Stomach (tissue), 9 donors: ENCODE results near the gene TBL1XR1. TPM values are rescaled to one million over a fixed set of nuclear protein-coding genes. Genes with fewer than 3 reads are reported as not detected.

Experiments
- DNase-seq, 2 donors: peaks; one replicate each; pipeline versions ENCODE4 v3.0.0 to v3.0.0-alpha.2; 2013 to 2019
- H3K27ac ChIP-seq, 5 donors: fragments of 200-600 bp in 4 of 5; sonication (generic) in 4 of 5; one replicate each; pipeline ENCODE4 v1.5.1; 2013 to 2019; ENCODE audit warnings: mild to moderate bottlenecking in 1 of 5, moderate library complexity in 1 of 5
- H3K27me3 ChIP-seq, 3 donors: fragments of 200-600 bp; sonication (generic); one replicate each; pipeline ENCODE4 v1.5.1; 2017 to 2019; ENCODE audit warnings: mixed run types in 1 of 3
- H3K36me3 ChIP-seq, 4 donors: fragments of 200-600 bp; sonication (generic); 1 replicate in 3 of 4; 2 replicates in 1 of 4; pipeline ENCODE4 v1.5.1; 2016 to 2019
- H3K4me1 ChIP-seq, 4 donors: fragments of 200-600 bp; sonication (generic); one replicate each; pipeline ENCODE4 v1.5.1; 2016 to 2019
- H3K4me3 ChIP-seq, 4 donors: fragments of 200-600 bp; sonication (generic) in 3 of 4; one replicate each; pipeline ENCODE4 v1.5.1; 2016 to 2019; ENCODE audit warnings: mild to moderate bottlenecking in 1 of 4
- H3K9me3 ChIP-seq, 4 donors: fragments of 200-600 bp; sonication (generic); one replicate each; pipeline ENCODE4 v1.5.1; 2016 to 2019
- EP300 ChIP-seq: sonication (generic); formaldehyde crosslinking; IDR thresholded peaks from one replicate; pipeline ENCODE4 v1.6.1; 2017; ENCODE audit warnings: antibody characterized with exemption
- POLR2A ChIP-seq, 4 donors: fragments of 450-650 bp; IDR thresholded peaks; one replicate each; pipeline ENCODE4 v1.6.1; 2016; ENCODE audit warnings: antibody characterized with exemption in 4 of 4, control low read depth in 2 of 4, mild to moderate bottlenecking in 1 of 4, moderate library complexity in 1 of 4
- POLR2AphosphoS5 ChIP-seq, 3 donors: sonication (generic); formaldehyde crosslinking; IDR thresholded peaks; one replicate each; pipeline ENCODE4 v1.6.1; 2016; ENCODE audit warnings: antibody characterized with exemption in 3 of 3
- WGBS, 5 donors: extraction: QIAGEN DNeasy Blood & Tissue Kit in 3 of 5; methylation state at CpG; one replicate each; pipeline versions ENCODE4 v1.1.5 to v1.1.7; 2013 to 2018; 5-methylcytosine and 5-hydroxymethylcytosine counted together
- intact Hi-C: fragments of 100-400 bp; cut with DNase I; formaldehyde crosslinking; loops from one replicate; pipeline ENCODE4 v1.15.1; 2023; ENCODE audit warnings: low total_unique reads
- polyA plus RNA-seq, 3 donors: library from polyadenylated mRNA; stranded (reverse); fragments of 200-250 nt; gene quantifications; one replicate each; pipeline ENCODE4 v1.2.3, GENCODE V29; 2013
- total RNA-seq, 5 donors: library from RNA; depleted of rRNA; stranded (reverse); fragments of >200 nt; gene quantifications; one replicate each; pipeline versions ENCODE4 v1.1.0 to v1.2.3, GENCODE V29; 2014 to 2016
- TF ChIP-seq, protein P1 (sequence below), 7 experiments: fragments of 450-650 bp in 4 of 7; fragments of 200-600 bp in 3 of 7; sonication (generic) in 3 of 7; IDR thresholded peaks; one replicate each; pipeline ENCODE4 v1.5.1; 2016 to 2019; ENCODE audit warnings: antibody characterized with exemption in 7 of 7, control low read depth in 2 of 7, mild to moderate bottlenecking in 1 of 7
- donor health status: healthy with polysubstance abuse.
- donor health status: Bipolar disorder and iron deficiency.
- donor health status: healthy.

The TBL1XR1 gene
- total and polyA plus RNA-seq, 8 donors: 11.6 to 217 (median 41.1) TPM

DNA sequence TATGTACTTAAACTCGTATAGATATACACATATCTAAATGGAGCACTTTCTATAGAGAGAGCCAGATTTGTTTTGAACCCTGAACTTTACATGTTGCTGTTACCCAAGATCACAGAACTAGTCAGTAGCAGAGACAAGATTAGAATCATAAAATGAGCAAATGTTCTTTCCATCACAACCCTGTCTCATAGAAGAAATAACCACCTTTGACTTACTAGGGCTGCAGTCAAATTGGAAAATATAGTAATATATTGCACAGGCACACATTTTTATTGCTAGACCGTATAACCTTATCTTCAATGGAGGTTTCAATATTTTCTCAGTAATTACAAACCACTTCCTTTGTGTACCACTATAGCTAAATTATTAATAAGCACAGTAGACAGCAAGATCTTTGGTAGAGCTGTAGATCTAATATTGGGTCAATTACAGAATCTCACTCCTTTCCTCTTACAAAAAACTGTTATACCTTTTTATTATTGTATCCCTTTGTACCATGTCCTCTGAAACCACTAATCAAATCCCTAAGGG is 41.5 kb upstream of the TBL1XR1 start:
- Histone ChIP-seq H3K27me3 (no peaks in the 10 kb centered on the region), H3K4me3 (no peak overlapping the region), H3K27ac (no peak overlapping the region), H3K4me1 (no peaks in the 10 kb centered on the region), H3K36me3 (no peaks in the 10 kb centered on the region), H3K9me3 (no peaks in the 10 kb centered on the region)
- intact Hi-C loops: no loop called here
- WGBS, 5 donors: 60 to 75% (median 64%) methylated on average over 2 of the region's 2 CpGs
- DNase-seq: no peak
- TF ChIP-seq EP300 (no peak), POLR2AphosphoS5 (IDR thresholded peaks at IDR 0.05) (no peak), POLR2A (IDR thresholded peaks at IDR 0.05) (no peak)
- TF ChIP-seq, protein P1, sequence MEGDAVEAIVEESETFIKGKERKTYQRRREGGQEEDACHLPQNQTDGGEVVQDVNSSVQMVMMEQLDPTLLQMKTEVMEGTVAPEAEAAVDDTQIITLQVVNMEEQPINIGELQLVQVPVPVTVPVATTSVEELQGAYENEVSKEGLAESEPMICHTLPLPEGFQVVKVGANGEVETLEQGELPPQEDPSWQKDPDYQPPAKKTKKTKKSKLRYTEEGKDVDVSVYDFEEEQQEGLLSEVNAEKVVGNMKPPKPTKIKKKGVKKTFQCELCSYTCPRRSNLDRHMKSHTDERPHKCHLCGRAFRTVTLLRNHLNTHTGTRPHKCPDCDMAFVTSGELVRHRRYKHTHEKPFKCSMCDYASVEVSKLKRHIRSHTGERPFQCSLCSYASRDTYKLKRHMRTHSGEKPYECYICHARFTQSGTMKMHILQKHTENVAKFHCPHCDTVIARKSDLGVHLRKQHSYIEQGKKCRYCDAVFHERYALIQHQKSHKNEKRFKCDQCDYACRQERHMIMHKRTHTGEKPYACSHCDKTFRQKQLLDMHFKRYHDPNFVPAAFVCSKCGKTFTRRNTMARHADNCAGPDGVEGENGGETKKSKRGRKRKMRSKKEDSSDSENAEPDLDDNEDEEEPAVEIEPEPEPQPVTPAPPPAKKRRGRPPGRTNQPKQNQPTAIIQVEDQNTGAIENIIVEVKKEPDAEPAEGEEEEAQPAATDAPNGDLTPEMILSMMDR (IDR thresholded peaks at IDR 0.05): no peak

DNA sequence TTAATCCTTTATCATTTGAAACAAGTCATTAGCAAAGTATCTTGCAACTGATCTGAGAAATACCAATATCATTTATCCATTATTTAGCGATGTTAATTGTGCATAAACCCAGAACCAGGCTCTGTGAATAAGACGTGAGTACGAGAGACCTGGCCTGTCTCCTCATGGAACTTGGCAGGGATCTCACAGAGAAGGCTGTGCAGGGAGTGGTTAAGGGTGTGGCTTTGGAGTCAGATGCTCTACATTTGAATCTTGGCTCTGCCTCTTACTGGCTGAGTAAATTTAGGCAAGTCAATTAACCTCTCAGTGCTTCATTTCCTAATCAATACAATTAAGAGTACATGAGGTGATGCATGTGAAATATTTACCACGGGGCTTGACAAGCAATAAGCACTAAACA is 39.9 kb upstream of the TBL1XR1 start:
- Histone ChIP-seq H3K4me3 (no peak overlapping the region), H3K36me3 (no peaks in the 10 kb centered on the region), H3K27me3 (no peaks in the 10 kb centered on the region), H3K27ac (no peak overlapping the region), H3K9me3 (no peaks in the 10 kb centered on the region), H3K4me1 (no peaks in the 10 kb centered on the region)
- no peak for DNase-seq
- intact Hi-C loops: no loop called here
- WGBS, 5 donors: 59 to 79% (median 68%) methylated on average over 4 of the region's 4 CpGs
- TF ChIP-seq, protein P1 (IDR thresholded peaks at IDR 0.05): no peak
- TF ChIP-seq EP300 (no peak), POLR2AphosphoS5 (IDR thresholded peaks at IDR 0.05) (no peak), POLR2A (IDR thresholded peaks at IDR 0.05) (no peak)

DNA sequence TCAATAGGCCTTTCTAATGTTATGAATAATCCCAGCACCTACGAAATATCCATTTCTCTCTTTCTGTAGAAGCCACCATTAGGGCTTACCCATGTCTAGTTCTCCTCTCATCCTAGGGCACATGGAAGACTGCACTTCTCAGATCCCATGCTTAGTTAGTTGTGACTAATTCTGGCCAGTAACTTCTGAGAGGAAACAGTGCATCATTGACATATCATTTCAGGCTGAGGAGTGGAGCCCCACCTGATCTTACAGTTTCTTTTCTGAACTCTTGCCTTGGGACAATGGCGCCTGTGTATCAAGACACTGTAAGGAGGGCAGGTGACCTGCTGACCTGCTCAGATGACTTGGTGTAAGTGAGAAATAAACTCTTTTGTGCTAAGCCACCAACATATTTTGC is 39.4 kb upstream of the TBL1XR1 start:
- intact Hi-C loops: no loop called here
- Histone ChIP-seq H3K4me3 (no peak overlapping the region), H3K9me3 (no peaks in the 10 kb centered on the region), H3K27me3 (no peaks in the 10 kb centered on the region), H3K4me1 (no peaks in the 10 kb centered on the region), H3K27ac (no peak overlapping the region), H3K36me3 (no peaks in the 10 kb centered on the region)
- TF ChIP-seq EP300: no peak
- TF ChIP-seq POLR2A (IDR thresholded peaks at IDR 0.05): no peak
- TF ChIP-seq, protein P1 (IDR thresholded peaks at IDR 0.05): no peak
- TF ChIP-seq POLR2AphosphoS5 (IDR thresholded peaks at IDR 0.05): no peak
- DNase-seq: no peak
- WGBS, 5 donors: 92 to 98% (median 97%) methylated on average over 2 of the region's 2 CpGs

- TF ChIP-seq, protein P1 (IDR thresholded peaks at IDR 0.05): no peak
- no peak for TF ChIP-seq EP300
- TF ChIP-seq POLR2A (IDR thresholded peaks at IDR 0.05): no peak
- TF ChIP-seq POLR2AphosphoS5 (IDR thresholded peaks at IDR 0.05): no peak
- peaks cover 0 to under 1% (median 0%) of the 10 kb centered on the region in 4 donors for H3K9me3 ChIP-seq
- intact Hi-C loops: no loop called here
Measured at GRCh38 chr3:177234121-177234520, 36.8 kb upstream of the TBL1XR1 start.

More at GRCh38 chr3:177234121-177234520, 36.8 kb upstream of the TBL1XR1 start:
- WGBS, 5 donors: 73 to 92% (median 78%) methylated on average over 2 of the region's 2 CpGs
- Histone ChIP-seq H3K36me3 (no peaks in the 10 kb centered on the region), H3K4me1 (no peaks in the 10 kb centered on the region), H3K27ac (no peak overlapping the region), H3K4me3 (no peak overlapping the region), H3K27me3 (no peaks in the 10 kb centered on the region)
- DNase-seq: no peak
